Mucosa of stomach (tissue), 1 donor: Measurements from ENCODE around the gene PIP5KL1.
A peak's percentile ranks its signal among the peaks of the same experiment; 100 is the strongest.

Experiments used
- H3K27me3 ChIP-seq: one replicate; pipeline ENCODE4 v1.7.0; 2013; ENCODE audit warnings: mild to moderate bottlenecking, low read length; ENCODE audit not compliant: control insufficient read depth, insufficient read depth
- H3K36me3 ChIP-seq: one replicate; pipeline ENCODE4 v1.7.0; 2013; ENCODE audit warnings: low read length; ENCODE audit not compliant: control insufficient read depth, insufficient read depth
- H3K4me1 ChIP-seq: one replicate; pipeline ENCODE4 v1.7.0; 2013; ENCODE audit warnings: mild to moderate bottlenecking, low read length; ENCODE audit not compliant: control insufficient read depth, insufficient read depth
- H3K4me3 ChIP-seq: one replicate; pipeline ENCODE4 v1.7.0; 2013; ENCODE audit warnings: low read length
- H3K9ac ChIP-seq: one replicate; pipeline ENCODE4 v1.7.0; 2013; ENCODE audit warnings: mild to moderate bottlenecking, low read length, moderate library complexity
- H3K9me3 ChIP-seq: one replicate; pipeline ENCODE4 v1.7.0; 2013; ENCODE audit warnings: mild to moderate bottlenecking, low read length, moderate library complexity; ENCODE audit not compliant: control insufficient read depth
- donor health status: Pancreatic carcinoma.

Gene PIP5KL1

GRCh38 chr9:127934248-127934647, 3.7 kb upstream of the PIP5KL1 start:
- Histone ChIP-seq H3K36me3 (no peaks in the 10 kb centered on the region), H3K27me3 (peaks cover 4% of the 10 kb centered on the region), H3K4me1 (peaks cover 29% of the 10 kb centered on the region), H3K9me3 (no peaks in the 10 kb centered on the region), H3K9ac (no peak overlapping the region), H3K4me3 (no peak overlapping the region)

- H3K4me1 ChIP-seq, result peaks cover 43% of the 10 kb centered on the region
Measured at GRCh38 chr9:127931092-127931881, 710 bp upstream of the PIP5KL1 start.

GRCh38 chr9:127929625-127929979, 975 bp downstream of the PIP5KL1 start:
- Histone ChIP-seq H3K36me3 (no peaks in the 10 kb centered on the region), H3K9me3 (no peaks in the 10 kb centered on the region), H3K4me3 (no peak overlapping the region), H3K9ac (no peak overlapping the region), H3K4me1 (peaks cover 38% of the 10 kb centered on the region), H3K27me3 (peaks cover 28% of the 10 kb centered on the region)

More at GRCh38 chr9:127931092-127931881, 710 bp upstream of the PIP5KL1 start:
- H3K36me3 ChIP-seq, result no peaks in the 10 kb centered on the region
- H3K9ac ChIP-seq, result peak overlapping the region; percentile 1
- H3K4me3 ChIP-seq, result no peak overlapping the region
- H3K9me3 ChIP-seq, result no peaks in the 10 kb centered on the region
- H3K27me3 ChIP-seq, result peaks cover 26% of the 10 kb centered on the region

- no peak overlapping the region for H3K4me3 ChIP-seq
- H3K27me3 ChIP-seq, result peaks cover 28% of the 10 kb centered on the region
Measured at GRCh38 chr9:127928676-127929624, 1.6 kb downstream of the PIP5KL1 start.

GRCh38 chr9:127927988-127928675, 2.4 kb downstream of the PIP5KL1 start:
- H3K9me3 ChIP-seq, result no peaks in the 10 kb centered on the region
- H3K4me3 ChIP-seq, result no peak overlapping the region
- peaks cover 38% of the 10 kb centered on the region for H3K4me1 ChIP-seq
- H3K36me3 ChIP-seq, result no peaks in the 10 kb centered on the region
- H3K9ac ChIP-seq, result peak overlapping the region; percentile 22
- peaks cover 28% of the 10 kb centered on the region for H3K27me3 ChIP-seq

More at GRCh38 chr9:127928676-127929624, 1.6 kb downstream of the PIP5KL1 start:
- no peaks in the 10 kb centered on the region for H3K36me3 ChIP-seq
- peaks cover 38% of the 10 kb centered on the region for H3K4me1 ChIP-seq
- no peak overlapping the region for H3K9ac ChIP-seq
- H3K9me3 ChIP-seq, result no peaks in the 10 kb centered on the region

GRCh38 chr9:127927201-127927987, 3.2 kb downstream of the PIP5KL1 start:
- Histone ChIP-seq H3K27me3 (peaks cover 28% of the 10 kb centered on the region), H3K9ac (peak overlapping the region; percentile 22), H3K36me3 (no peaks in the 10 kb centered on the region), H3K4me1 (peaks cover 38% of the 10 kb centered on the region), H3K4me3 (no peak overlapping the region), H3K9me3 (no peaks in the 10 kb centered on the region)

- H3K36me3 ChIP-seq, result no peaks in the 10 kb centered on the region
- peaks cover 28% of the 10 kb centered on the region for H3K27me3 ChIP-seq
- no peaks in the 10 kb centered on the region for H3K9me3 ChIP-seq
- H3K4me1 ChIP-seq, result peaks cover 37% of the 10 kb centered on the region
- no peak overlapping the region for H3K9ac ChIP-seq
- H3K4me3 ChIP-seq, result no peak overlapping the region
Measured at GRCh38 chr9:127926906-127927200, 3.7 kb downstream of the PIP5KL1 start.

- Histone ChIP-seq H3K9ac (no peak overlapping the region), H3K36me3 (no peaks in the 10 kb centered on the region), H3K4me3 (no peak overlapping the region), H3K27me3 (peaks cover 28% of the 10 kb centered on the region), H3K4me1 (peaks cover 31% of the 10 kb centered on the region), H3K9me3 (no peaks in the 10 kb centered on the region)
Measured at GRCh38 chr9:127925959-127926905, 4.3 kb downstream of the PIP5KL1 start.

- no peaks in the 10 kb centered on the region for H3K9me3 ChIP-seq
- H3K4me3 ChIP-seq, result no peak overlapping the region
- no peak overlapping the region for H3K9ac ChIP-seq
- peaks cover 22% of the 10 kb centered on the region for H3K4me1 ChIP-seq
- H3K27me3 ChIP-seq, result peaks cover 28% of the 10 kb centered on the region
- H3K36me3 ChIP-seq, result no peaks in the 10 kb centered on the region
Measured at GRCh38 chr9:127924736-127925444, 5.7 kb downstream of the PIP5KL1 start.

GRCh38 chr9:127923771-127924170, 6.8 kb downstream of the PIP5KL1 start:
- H3K9ac ChIP-seq, result no peak overlapping the region
- H3K4me3 ChIP-seq, result no peak overlapping the region
- no peaks in the 10 kb centered on the region for H3K9me3 ChIP-seq
- no peaks in the 10 kb centered on the region for H3K36me3 ChIP-seq
- peaks cover 22% of the 10 kb centered on the region for H3K27me3 ChIP-seq
- peaks cover 30% of the 10 kb centered on the region for H3K4me1 ChIP-seq
